Upper lobe of right lung (tissue), 1 donor: ENCODE results near the gene BDH1. TPM values are rescaled to one million over a fixed set of nuclear protein-coding genes. Genes with fewer than 3 reads are reported as not detected.
A peak's percentile ranks its signal among the peaks of the same experiment; 100 is the strongest.
"Not testable (repeated sequence)": the region's sequence is repeated elsewhere in the genome, so short reads cannot be mapped to it uniquely, and the experiment has no call there.

Experiments used
- ATAC-seq: fragments of 200-7000 bp; cut with Tn5 transposase; one replicate; pipeline ENCODE4 v1.9.1; 2020; ENCODE audit warnings: mild to moderate bottlenecking, moderate library complexity
- DNase-seq: peaks from one replicate; pipeline ENCODE4 v3.0.0-alpha.2; 2020
- H3K27ac ChIP-seq: fragments of 200-600 bp; one replicate; pipeline ENCODE4 v1.8.0; 2022
- H3K27me3 ChIP-seq: fragments of 200-600 bp; one replicate; pipeline ENCODE4 v1.8.0; 2022; ENCODE audit warnings: mild to moderate bottlenecking
- H3K36me3 ChIP-seq: fragments of 200-600 bp; one replicate; pipeline ENCODE4 v1.8.0; 2022
- H3K4me1 ChIP-seq: fragments of 200-600 bp; one replicate; pipeline ENCODE4 v1.8.0; 2022
- H3K4me3 ChIP-seq: fragments of 200-600 bp; one replicate; pipeline ENCODE4 v1.8.0; 2022; ENCODE audit warnings: mild to moderate bottlenecking
- H3K9me3 ChIP-seq: fragments of 200-600 bp; one replicate; pipeline ENCODE4 v1.8.0; 2022
- intact Hi-C: fragments of 100-400 bp; cut with DNase I; formaldehyde crosslinking; loops from one replicate; pipeline ENCODE4 v1.11.0; 2022
- long read RNA-seq: library from polyadenylated mRNA; unstranded; transcript quantifications from one replicate; pipeline ENCODE4 v2.0.0, GENCODE V29; 2021
- total RNA-seq: library from RNA; stranded (reverse); fragmentation: NEBNext Ultra II Directional; extraction: Animal tissue kit (Norgen Biotek cat#: 25700); gene quantifications from one replicate; pipeline ENCODE4 v1.2.1, GENCODE V29; 2021
- TF ChIP-seq, protein P1 (sequence below): fragments of 200-600 bp; IDR thresholded peaks from one replicate; pipeline ENCODE4 v1.8.0; 2022; ENCODE audit warnings: antibody characterized with exemption
- donor health status: DM: no; HTN: yes; CAD: no; lungs with severe emphysema.

BDH1 gene, protein sequence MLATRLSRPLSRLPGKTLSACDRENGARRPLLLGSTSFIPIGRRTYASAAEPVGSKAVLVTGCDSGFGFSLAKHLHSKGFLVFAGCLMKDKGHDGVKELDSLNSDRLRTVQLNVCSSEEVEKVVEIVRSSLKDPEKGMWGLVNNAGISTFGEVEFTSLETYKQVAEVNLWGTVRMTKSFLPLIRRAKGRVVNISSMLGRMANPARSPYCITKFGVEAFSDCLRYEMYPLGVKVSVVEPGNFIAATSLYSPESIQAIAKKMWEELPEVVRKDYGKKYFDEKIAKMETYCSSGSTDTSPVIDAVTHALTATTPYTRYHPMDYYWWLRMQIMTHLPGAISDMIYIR
- total RNA-seq: 12.5 TPM
- long read RNA-seq, transcript BDH1-202 (7 exons, 3,455 nt): major isoform, 6 of 7 reads
- long read RNA-seq, partial matches to known transcripts: 0 of 7 reads
- long read RNA-seq, other reads (novel, unspliced or antisense): 1 of 7 reads

DNA sequence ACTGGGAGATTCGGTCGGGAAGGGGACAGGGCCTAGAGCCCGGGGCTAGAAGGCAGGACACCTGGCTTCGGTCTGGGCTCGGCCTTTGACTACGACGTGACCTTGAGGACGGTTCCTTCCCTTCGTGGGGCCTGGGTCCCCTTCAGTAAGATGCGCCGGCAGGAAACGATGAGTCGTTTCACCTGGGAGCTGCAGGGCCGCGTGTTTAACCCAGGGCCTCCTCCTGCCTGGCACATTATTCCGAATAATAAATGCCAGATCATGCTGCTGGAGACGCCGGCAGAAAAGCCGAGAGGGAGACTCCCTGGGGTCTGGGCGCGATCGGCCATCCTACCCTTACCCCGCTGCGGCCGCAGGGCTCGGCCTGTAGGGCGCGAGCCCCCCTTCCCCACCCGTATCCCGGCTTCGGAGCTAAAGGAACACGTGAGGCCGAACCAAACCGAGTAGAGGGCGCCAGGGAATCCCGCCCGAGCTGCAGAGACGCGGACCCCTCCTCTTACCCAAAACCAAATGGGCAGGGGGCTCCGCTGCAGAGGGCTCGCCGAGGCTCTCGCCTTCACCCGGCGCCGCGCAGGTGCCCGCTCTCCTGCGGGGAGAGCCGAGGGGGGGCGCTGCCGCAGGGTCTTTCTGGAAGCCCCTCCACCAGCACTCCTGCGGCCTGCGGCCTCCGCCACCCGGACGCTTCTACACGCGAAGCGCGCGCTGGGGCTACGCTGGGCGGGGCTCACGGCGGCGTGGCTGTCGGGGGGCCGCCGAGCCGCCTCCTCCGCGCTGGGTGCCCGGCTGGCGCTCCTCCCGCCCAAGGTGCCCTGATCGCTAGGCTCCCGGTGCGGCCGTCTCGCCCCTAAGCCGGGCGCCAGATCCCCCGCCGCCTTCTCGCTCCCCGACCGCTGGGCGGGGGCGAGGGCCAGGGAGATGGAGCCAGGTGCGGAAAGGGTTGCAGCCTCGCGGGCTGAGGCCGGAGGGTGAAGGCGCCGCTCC is at the start of gene BDH1:
Gene BDH1 (minus strand): TSS at position 688 of the 981 bp plus-strand sequence. CDS start 9,525 bp downstream, outside the sequence.
- TF ChIP-seq, protein P1, sequence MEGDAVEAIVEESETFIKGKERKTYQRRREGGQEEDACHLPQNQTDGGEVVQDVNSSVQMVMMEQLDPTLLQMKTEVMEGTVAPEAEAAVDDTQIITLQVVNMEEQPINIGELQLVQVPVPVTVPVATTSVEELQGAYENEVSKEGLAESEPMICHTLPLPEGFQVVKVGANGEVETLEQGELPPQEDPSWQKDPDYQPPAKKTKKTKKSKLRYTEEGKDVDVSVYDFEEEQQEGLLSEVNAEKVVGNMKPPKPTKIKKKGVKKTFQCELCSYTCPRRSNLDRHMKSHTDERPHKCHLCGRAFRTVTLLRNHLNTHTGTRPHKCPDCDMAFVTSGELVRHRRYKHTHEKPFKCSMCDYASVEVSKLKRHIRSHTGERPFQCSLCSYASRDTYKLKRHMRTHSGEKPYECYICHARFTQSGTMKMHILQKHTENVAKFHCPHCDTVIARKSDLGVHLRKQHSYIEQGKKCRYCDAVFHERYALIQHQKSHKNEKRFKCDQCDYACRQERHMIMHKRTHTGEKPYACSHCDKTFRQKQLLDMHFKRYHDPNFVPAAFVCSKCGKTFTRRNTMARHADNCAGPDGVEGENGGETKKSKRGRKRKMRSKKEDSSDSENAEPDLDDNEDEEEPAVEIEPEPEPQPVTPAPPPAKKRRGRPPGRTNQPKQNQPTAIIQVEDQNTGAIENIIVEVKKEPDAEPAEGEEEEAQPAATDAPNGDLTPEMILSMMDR: no peak
- H3K4me3 ChIP-seq: peak within 1 kb of the TSS; percentile 84
- intact Hi-C loops: no loop called here

DNA sequence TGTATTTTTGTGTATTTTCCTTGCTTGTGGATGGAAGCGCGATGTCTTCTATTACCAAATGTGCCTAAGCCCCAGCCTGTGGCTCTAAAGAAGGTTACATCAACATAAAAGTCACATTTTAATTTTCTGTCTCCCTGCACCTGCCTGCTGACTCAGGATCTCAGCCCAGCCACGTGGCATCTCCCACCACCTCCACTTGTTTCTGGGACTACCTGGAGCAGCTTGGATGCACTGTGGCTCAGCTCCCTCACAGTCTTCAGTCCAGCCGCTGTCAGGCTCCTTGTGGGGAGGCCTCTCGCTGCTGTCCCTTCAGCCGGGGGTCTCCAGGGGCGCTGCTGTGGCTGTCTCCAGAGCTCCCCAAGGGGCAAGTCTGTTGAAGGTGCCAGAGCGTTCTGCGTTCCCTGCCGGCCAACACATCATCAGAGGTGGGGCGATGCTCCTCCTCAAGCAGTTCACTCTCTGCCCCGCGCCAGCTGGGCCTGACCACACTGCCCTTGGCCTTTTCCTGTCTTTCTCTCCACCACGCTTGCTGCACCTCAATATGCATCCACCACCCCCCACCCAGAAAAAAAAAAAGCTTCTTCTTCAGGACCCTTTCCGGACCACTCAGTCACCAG is 47.7 kb upstream of the BDH1 start:
- DNase-seq (no peak), ATAC-seq (no peak)
- TF ChIP-seq, protein P1: no peak
- H3K27ac ChIP-seq: no peak overlapping the region
- no peaks in the 10 kb centered on the region for H3K9me3 ChIP-seq
- intact Hi-C loops: no loop called here
- peaks cover 31% of the 10 kb centered on the region for H3K36me3 ChIP-seq
- no peaks in the 10 kb centered on the region for H3K4me1 ChIP-seq
- no peaks in the 10 kb centered on the region for H3K27me3 ChIP-seq
- H3K4me3 ChIP-seq: no peak overlapping the region

More for the DNA sequence above, at the start of gene BDH1:
- Histone ChIP-seq H3K4me1 (peaks cover 8% of the 10 kb centered on the region), H3K36me3 (no peaks in the 10 kb centered on the region), H3K27me3 (peaks cover 12% of the 10 kb centered on the region), H3K27ac (peak within 1 kb of the TSS; percentile 85), H3K9me3 (no peaks in the 10 kb centered on the region)
- peak; percentile 84 for DNase-seq
- peak; percentile 50 for ATAC-seq

DNA sequence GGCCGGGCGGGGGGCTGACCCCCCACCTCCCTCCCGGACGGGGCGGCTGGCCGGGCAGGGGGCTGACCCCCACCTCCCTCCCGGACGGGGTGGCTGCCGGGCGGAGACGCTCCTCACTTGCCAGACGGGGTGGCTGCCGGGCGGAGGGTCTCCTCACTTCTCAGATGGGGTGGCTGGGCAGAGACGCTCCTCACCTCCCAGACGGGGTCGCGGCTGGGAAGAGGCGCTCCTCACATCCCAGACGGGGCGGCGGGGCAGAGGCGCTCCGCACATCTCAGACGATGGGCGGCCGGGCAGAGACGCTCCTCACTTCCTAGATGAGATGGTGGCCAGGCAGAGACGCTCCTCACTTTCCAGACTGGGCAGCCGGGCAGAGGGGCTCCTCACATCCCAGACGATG is 46.6 kb upstream of the BDH1 start:
- DNase-seq: not testable (repeated sequence)

DNA sequence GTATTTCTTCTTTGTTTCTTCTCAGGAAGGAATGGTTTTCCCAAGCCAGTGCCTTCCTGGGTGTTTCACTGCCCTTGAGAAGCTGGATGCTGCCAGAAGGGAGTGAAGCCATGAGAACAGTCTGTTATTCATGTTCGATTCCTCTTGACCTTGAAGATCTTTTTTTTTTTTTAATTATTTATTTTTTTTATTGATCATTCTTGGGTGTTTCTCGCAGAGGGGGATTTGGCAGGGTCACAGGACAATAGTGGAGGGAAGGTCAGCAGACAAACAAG is 45.7 kb upstream of the BDH1 start:
- H3K4me1 ChIP-seq, ATAC-seq, H3K9me3 ChIP-seq, H3K4me3 ChIP-seq, H3K27ac ChIP-seq, H3K27me3 ChIP-seq, DNase-seq, intact Hi-C loops: not testable (repeated sequence)
- peaks cover 11% of the 10 kb centered on the region for H3K36me3 ChIP-seq

More for the DNA sequence above, 46.6 kb upstream of the BDH1 start:
- H3K27ac ChIP-seq, H3K9me3 ChIP-seq, ATAC-seq, H3K27me3 ChIP-seq, intact Hi-C loops, H3K4me1 ChIP-seq, H3K4me3 ChIP-seq: not testable (repeated sequence)
- peaks cover 20% of the 10 kb centered on the region for H3K36me3 ChIP-seq

DNA sequence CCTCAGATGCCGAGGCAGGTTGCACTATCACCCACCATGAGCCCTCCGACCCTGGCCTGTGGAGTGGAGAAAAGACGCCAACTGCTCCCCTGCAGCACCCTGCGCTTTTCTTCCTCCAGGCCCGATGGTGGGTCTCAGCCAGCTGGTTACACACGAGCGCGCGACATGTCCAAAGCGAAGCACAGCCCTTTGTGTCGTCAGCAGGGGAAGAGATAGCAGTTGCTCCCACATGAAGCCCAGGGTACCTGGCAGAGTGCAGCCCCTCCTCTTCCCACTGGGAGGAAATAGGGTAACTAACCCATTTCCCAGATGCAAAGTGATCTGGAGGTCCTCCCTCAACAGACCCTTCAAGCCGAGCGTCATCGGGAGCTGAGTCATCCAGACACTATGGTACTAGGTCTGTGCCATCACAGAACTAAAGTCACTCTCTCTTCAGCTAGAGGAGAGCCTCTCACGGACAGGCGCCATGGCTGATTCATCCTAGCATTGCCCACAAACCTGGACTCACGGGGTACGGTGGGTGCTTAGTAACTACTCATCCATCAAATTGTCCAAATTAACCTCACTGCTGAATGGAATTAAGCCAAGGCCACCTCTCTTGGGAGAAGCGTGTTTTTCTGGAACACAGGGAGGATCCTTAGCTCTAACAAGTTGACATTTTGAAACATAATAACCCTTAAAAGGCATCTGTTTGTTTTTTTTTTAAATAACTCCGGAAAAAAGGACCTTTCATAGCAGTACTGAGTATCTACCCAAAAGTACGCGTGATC is 45.2 kb upstream of the BDH1 start:
- Histone ChIP-seq H3K4me3 (no peak overlapping the region), H3K27ac (no peak overlapping the region), H3K36me3 (peaks cover 6% of the 10 kb centered on the region), H3K4me1 (no peaks in the 10 kb centered on the region), H3K9me3 (no peaks in the 10 kb centered on the region), H3K27me3 (no peaks in the 10 kb centered on the region)
- TF ChIP-seq, protein P1: no peak
- intact Hi-C loops: no loop called here
- DNase-seq: no peak
- no peak for ATAC-seq
